ENCODE results near the gene PODXL.

PODXL gene

DNA sequence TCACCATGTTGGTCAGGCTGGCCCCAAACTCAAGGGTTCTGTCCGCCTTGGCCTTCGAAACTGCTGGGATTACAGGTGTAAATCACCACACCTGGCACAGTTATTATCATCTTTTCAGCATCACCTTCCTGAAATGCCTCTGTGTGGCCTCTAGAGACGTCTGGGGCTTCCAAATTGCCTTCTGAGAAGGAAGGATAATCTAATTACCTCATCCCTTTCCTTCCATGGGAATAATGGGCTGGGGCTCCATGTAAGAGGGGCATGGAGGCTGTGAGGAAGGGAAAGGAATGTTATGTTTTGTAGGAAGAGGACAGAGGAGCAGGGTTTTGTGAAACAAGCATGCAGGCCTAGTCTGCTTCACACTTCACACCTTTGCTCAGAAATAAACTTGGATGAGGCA, 22.2 kb upstream of the PODXL start:
- TF ChIP-seq, protein P1, sequence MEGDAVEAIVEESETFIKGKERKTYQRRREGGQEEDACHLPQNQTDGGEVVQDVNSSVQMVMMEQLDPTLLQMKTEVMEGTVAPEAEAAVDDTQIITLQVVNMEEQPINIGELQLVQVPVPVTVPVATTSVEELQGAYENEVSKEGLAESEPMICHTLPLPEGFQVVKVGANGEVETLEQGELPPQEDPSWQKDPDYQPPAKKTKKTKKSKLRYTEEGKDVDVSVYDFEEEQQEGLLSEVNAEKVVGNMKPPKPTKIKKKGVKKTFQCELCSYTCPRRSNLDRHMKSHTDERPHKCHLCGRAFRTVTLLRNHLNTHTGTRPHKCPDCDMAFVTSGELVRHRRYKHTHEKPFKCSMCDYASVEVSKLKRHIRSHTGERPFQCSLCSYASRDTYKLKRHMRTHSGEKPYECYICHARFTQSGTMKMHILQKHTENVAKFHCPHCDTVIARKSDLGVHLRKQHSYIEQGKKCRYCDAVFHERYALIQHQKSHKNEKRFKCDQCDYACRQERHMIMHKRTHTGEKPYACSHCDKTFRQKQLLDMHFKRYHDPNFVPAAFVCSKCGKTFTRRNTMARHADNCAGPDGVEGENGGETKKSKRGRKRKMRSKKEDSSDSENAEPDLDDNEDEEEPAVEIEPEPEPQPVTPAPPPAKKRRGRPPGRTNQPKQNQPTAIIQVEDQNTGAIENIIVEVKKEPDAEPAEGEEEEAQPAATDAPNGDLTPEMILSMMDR (IDR thresholded peaks at IDR 0.05): no peak
- Histone ChIP-seq H3K4me3 (no peak overlapping the region), H3K27me3 (no peaks in the 10 kb centered on the region), H3K27ac (no peak overlapping the region), H3K9me3 (no peaks in the 10 kb centered on the region), H3K36me3 (no peaks in the 10 kb centered on the region), H3K4me1 (peaks cover 0 to 11% (median 7%) of the 10 kb centered on the region in 4 donors)
- no peak for DNase-seq
- intact Hi-C loops (cut with DNase I; ENCODE audit: low total_unique reads): no loop called here

DNA sequence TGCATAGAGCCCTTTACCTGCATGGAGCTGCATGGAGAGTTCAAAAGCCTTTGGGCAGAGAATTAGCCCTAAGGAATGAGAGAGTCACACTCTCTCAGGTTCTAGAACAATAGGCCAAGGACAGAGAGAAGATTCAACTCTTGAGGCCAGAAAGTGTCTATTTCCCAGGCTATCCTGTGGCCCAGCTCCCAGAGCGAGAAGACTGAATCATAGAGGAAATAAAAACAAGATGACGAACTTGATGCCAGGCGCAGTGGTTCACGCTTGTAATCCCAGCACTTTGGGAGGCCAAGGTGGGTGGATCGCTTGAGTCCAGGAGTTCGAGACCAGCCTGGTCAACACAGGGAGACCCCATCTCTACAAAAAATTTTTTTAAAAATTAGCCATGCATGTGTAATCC, 18.3 kb upstream of the PODXL start:
- Histone ChIP-seq H3K36me3 (no peaks in the 10 kb centered on the region), H3K4me3 (no peak overlapping the region), H3K9me3 (no peaks in the 10 kb centered on the region), H3K27me3 (no peaks in the 10 kb centered on the region), H3K27ac (no peak overlapping the region), H3K4me1 (no peaks in the 10 kb centered on the region)
- DNase-seq: no peak
- intact Hi-C loops (cut with DNase I; ENCODE audit: low total_unique reads): no loop called here
- TF ChIP-seq, protein P1 (IDR thresholded peaks at IDR 0.05): no peak

DNA sequence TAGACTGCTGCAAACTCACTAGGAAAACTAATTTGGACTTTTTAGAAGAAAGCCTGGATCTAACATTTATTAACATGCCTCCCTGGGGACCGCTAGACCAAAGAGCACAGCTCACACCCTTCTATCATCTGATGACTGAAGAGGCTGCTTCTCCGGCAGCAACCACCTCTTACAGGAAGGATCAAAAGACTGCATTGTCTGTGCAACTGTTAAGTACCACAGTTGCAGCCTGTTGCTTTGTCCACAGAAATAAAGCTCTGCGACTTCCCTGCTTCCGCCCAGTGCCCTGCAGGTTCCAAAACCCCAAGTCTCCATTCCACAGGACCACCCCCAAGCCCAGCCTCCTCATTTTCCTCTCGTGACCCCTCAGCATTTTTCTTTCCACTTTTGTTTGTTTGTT, 14.0 kb upstream of the PODXL start:
- no peak for DNase-seq
- Histone ChIP-seq H3K36me3 (no peaks in the 10 kb centered on the region), H3K27me3 (no peaks in the 10 kb centered on the region), H3K27ac (no peak overlapping the region), H3K4me1 (no peaks in the 10 kb centered on the region), H3K9me3 (no peaks in the 10 kb centered on the region), H3K4me3 (no peak overlapping the region)
- TF ChIP-seq, protein P1 (IDR thresholded peaks at IDR 0.05): no peak
- intact Hi-C loops (cut with DNase I; ENCODE audit: low total_unique reads): no loop called here

DNA sequence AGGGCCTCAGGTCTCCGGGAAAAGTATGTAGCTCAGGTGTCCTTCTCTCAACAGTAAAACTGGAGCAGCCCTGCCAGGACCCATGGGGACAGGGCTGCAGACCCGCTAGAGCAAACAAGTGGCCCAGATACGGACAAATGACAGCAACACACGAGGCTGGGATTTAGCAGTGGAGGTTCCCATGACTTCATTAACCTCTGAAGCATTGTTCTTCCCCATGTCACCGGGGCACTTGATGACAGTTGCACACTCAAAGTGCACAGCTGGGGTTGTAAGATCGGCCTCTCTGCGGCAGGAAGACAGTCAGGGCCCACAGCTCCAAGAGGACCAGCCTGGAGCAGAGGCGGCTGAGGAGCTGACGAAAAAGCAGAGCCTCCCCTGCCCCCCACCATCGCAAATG, 12.5 kb upstream of the PODXL start:
- Histone ChIP-seq H3K36me3 (no peaks in the 10 kb centered on the region), H3K27me3 (no peaks in the 10 kb centered on the region), H3K4me1 (no peaks in the 10 kb centered on the region), H3K4me3 (no peak overlapping the region), H3K27ac (no peak overlapping the region), H3K9me3 (no peaks in the 10 kb centered on the region)
- intact Hi-C loops (cut with DNase I; ENCODE audit: low total_unique reads): no loop called here
- TF ChIP-seq, protein P1 (IDR thresholded peaks at IDR 0.05): no peak
- DNase-seq: no peak

DNA sequence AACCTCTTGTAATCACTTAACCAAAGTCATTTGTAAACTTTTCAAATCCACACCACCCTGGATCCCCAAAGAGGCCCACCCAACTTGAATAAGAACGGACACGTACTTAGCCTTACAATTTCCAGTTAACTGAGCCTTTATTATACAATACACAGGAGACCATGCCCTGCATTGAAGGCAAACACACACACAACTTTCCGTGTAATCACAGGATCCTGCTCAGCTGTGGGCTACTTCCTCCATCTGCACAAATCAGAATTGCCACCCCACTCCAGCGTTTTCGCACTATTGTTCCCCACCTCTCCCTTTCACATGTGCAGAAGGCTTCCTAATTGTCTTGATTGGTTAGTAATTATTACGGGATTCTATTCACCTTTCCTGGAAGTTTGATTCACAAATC, 12.1 kb upstream of the PODXL start:
- no peaks in the 10 kb centered on the region for H3K9me3 ChIP-seq
- DNase-seq: no peak
- intact Hi-C loops (cut with DNase I; ENCODE audit: low total_unique reads): no loop called here
- TF ChIP-seq, protein P1 (IDR thresholded peaks at IDR 0.05): no peak
- H3K27me3 ChIP-seq: no peaks in the 10 kb centered on the region
- no peaks in the 10 kb centered on the region for H3K36me3 ChIP-seq
- no peaks in the 10 kb centered on the region for H3K4me1 ChIP-seq
- H3K4me3 ChIP-seq: no peak overlapping the region
- H3K27ac ChIP-seq: no peak overlapping the region

DNA sequence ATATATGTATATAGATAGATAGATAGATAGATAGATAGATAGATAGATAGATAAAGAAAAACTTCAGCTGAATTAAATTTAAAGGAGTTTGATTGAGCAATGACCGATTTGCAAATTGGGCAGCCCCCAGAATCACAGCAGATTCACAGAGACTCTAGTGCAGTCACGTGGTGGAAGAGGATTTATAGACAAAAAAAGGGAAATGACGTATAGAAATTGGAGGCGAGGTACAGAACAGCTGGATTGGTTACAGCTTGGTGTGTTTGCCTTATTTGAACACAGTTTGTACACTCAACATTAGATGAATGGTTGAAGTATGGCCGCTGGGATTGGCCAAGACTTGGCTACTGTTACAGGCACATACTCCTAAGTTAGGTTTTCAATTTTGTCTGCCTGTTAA, 8.2 kb upstream of the PODXL start:
- DNase-seq: no peak
- H3K4me3 ChIP-seq: no peak overlapping the region
- intact Hi-C loops (cut with DNase I; ENCODE audit: low total_unique reads): no loop called here
- H3K27ac ChIP-seq: no peak overlapping the region
- TF ChIP-seq, protein P1 (IDR thresholded peaks at IDR 0.05): no peak
- H3K4me1 ChIP-seq: no peaks in the 10 kb centered on the region
- no peaks in the 10 kb centered on the region for H3K36me3 ChIP-seq
- no peaks in the 10 kb centered on the region for H3K9me3 ChIP-seq
- H3K27me3 ChIP-seq: no peaks in the 10 kb centered on the region

All from tibial artery (tissue), 4 donors.